IMR-90 (cell line): Measurements from ENCODE around the gene EPN1. TPM values are rescaled to one million over a fixed set of nuclear protein-coding genes. Genes with fewer than 3 reads are reported as not detected.

Experiments
- CHD1 ChIP-seq: IDR thresholded peaks from 2 replicates; pipeline ENCODE4 v1.6.1; 2012; ENCODE audit warnings: low read depth, low read length, improper control_type of control experiment
- FOS ChIP-seq: fragments of 150-350 bp; IDR thresholded peaks from 2 replicates; pipeline ENCODE4 v1.6.1; 2016; ENCODE audit warnings: low read depth, low read length
- MAFK ChIP-seq: IDR thresholded peaks from 2 replicates; pipeline ENCODE4 v1.6.1; 2012; ENCODE audit warnings: low read depth, low read length, improper control_type of control experiment
- MAZ ChIP-seq: IDR thresholded peaks from 2 replicates; pipeline ENCODE4 v1.6.1; 2012; ENCODE audit warnings: low read depth, mild to moderate bottlenecking, low read length, improper control_type of control experiment, moderate library complexity, borderline replicate concordance
- POLR2A ChIP-seq: IDR thresholded peaks from 2 replicates; pipeline ENCODE4 v1.6.1; 2012; ENCODE audit warnings: mild to moderate bottlenecking, low read depth, low read length
- RAD21 ChIP-seq: IDR thresholded peaks from 2 replicates; pipeline ENCODE4 v1.6.1; 2012; ENCODE audit warnings: low read length, improper control_type of control experiment
- RCOR1 ChIP-seq: IDR thresholded peaks from 2 replicates; pipeline ENCODE4 v1.6.1; 2012; ENCODE audit warnings: mild to moderate bottlenecking, low read length, improper control_type of control experiment; ENCODE audit not compliant: insufficient replicate concordance
- polyA plus RNA-seq, 3 experiments: library from polyadenylated mRNA; depleted of rRNA; stranded (reverse); fragments of >200 nt; gene quantifications; 2 replicates each; pipeline ENCODE4 v1.2.3, GENCODE V29; 2012; ENCODE audit warnings: low replicate concordance in 1 of 3
- total RNA-seq: library from RNA; depleted of rRNA; stranded (reverse); fragments of >200 nt; gene quantifications from 2 replicates; pipeline ENCODE4 v1.2.3, GENCODE V29; 2012
- TF ChIP-seq, protein P1 (sequence below): fragments of 150-350 bp; IDR thresholded peaks from 2 replicates; pipeline ENCODE4 v1.6.1; 2017; ENCODE audit warnings: mild to moderate bottlenecking, antibody characterized with exemption, low read length, low read depth

Gene EPN1
- total and polyA plus RNA-seq, 2 of the 4 experiments (the other 2 are of a cell fraction), result 19.0 to 122 TPM

DNA sequence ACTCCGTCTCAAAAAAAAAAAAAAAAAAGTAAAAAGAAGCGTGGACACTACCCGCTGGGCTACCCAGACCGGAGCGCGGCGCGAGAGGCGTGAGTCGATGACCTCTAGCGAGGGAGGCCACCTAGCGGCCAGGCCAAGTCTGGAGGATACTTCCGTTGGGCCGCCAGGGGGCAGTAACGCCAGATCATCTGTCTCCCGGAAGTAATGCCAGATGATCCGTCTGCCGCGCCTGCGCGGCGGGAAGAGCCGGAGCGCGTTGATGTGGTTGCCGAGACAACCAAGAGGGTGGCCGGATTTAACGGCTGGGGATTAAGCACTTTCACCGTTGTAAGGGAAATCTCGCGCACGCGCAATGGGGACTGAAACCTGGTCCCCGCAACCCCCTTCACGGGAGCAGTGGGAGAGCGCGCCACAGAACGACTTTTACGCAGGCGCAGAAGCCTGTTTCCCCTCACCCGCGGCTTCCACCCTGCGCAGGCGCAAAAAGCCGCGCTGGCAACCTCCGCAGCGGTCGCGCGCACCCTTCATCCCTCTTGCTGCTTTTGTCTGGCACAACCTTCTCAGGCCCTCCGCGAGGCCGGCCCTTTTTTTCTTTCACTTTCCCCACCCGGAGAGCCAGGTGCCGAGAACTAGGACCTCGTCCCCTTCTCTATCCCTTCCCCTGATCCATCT lies 21.2 kb upstream of the EPN1 start (continued):
- no peak for TF ChIP-seq RCOR1
- TF ChIP-seq MAFK, result peak; percentile 4; the same call in 1 of the 2 replicates
- no peak for TF ChIP-seq FOS
- no peak for TF ChIP-seq CHD1
- peak; percentile 73 for TF ChIP-seq RAD21
- TF ChIP-seq POLR2A, result peak; percentile 70; the same call in 1 of the 2 replicates
- TF ChIP-seq, protein P1, sequence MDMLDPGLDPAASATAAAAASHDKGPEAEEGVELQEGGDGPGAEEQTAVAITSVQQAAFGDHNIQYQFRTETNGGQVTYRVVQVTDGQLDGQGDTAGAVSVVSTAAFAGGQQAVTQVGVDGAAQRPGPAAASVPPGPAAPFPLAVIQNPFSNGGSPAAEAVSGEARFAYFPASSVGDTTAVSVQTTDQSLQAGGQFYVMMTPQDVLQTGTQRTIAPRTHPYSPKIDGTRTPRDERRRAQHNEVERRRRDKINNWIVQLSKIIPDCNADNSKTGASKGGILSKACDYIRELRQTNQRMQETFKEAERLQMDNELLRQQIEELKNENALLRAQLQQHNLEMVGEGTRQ, result no peak
- peak; percentile 25; the same call in 1 of the 2 replicates for TF ChIP-seq MAZ
